GM19239 (cell line): ENCODE results near the gene USP1.
A peak's percentile ranks its signal among the peaks of the same experiment; 100 is the strongest.

Experiments
- DNase-seq: peaks from one replicate; pipeline ENCODE4 v3.0.0; 2011; ENCODE audit warnings: low spot score; ENCODE audit not compliant: insufficient read length
- FAIRE-seq: peaks from 2 replicates; lab custom pipeline; 2011; peaks lifted over from hg19 to GRCh38; lab: Jason Lieb, UNC

USP1 gene

DNA sequence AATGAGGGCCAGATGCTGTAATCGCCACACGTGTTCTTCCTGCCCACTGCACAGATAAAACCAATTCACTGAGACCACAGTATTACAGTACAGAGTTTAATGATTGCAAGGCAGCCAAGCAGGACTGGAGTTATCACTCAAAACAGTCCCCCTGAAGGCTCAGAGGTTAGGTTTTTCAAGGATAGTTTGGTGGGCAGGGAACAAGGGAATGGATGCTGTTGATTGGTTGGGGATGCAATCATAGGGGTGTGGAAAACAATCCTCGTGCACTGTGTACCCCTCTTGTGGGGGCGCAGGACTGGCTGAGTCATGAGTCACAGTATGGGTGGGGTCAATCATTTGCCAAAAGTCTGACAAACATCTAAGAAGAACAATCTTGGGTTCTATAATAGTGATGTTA is 12.4 kb upstream of the USP1 start:
- FAIRE-seq (no peak), DNase-seq (no peak)

DNA sequence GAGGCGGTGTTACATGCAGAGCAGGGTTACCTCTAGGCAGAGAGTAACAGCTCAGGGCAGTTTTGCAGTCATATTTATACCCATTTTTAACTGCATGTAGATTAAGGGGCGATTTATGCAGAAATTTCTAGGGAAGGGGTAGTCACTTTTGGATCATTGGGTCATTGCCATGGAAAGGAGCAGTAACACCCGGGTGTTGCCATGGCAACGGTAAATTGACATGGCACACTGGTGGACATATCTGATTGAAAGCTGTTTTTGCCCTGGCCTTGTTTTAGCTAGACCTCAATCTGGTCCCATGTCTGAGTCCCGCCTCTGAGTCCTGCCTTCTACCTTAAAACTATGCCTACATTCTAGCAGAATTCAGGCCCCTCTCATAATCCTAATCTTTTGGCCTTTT is 11.8 kb upstream of the USP1 start:
- FAIRE-seq (no peak), DNase-seq (no peak)

DNA sequence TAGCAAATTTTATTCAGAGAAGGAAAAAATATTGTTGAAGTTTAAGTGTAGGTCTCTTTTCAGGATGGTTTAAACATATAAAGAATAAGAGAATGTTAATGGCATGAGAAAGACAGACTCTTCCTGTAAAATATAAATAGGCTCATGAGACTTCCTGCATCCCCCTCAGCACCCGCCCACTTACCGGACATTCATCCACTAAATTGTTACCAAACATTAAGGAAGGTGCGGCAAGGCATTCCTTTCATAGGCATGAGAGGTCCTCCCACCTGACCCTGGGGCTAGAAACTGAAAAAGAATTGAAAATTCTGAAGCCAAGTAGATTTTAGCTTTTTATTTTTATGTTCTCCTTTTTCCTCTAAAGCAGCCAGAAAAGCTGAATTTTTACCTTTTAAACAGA is 10.6 kb upstream of the USP1 start:
- DNase-seq (no peak), FAIRE-seq (peak; percentile 64)

DNA sequence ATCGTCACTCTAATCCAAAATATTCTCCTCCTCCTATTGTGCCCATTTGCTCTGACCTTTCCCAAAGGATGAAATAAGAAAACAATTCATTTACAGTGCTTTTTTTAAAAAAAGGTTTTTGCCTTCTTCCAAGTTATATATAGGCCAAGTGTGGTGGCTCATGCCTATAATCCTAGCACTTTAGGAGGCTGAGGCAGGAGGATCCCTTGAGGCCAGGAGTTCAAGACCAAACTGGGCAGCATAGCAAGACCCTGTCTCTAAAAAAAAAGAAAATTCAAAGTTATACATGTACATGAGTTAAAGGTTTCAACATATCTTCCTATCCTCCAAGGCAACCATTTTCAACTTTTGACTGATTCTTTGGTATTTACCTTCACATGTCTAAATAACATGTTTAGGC is 10.1 kb upstream of the USP1 start:
- FAIRE-seq (no peak), DNase-seq (no peak)

DNA sequence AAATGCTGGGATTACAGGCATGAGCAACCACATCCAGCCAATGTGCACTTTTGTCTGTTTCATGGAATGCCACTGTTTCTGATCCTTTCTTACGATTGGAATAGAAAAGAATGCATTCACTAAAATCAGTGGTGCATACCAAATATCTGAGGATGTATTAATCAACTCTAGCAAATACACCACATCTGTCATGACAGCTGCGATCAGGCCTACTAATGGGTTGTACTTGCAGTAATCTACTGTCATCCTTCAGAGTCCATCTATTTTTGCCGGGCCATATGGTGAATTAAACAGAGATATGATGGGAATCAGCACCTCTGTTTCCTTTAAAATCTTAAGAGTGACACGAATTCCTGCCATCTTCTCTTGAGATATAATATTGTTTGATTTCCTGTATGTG is 8.5 kb upstream of the USP1 start:
- FAIRE-seq: no peak
- no peak for DNase-seq

DNA sequence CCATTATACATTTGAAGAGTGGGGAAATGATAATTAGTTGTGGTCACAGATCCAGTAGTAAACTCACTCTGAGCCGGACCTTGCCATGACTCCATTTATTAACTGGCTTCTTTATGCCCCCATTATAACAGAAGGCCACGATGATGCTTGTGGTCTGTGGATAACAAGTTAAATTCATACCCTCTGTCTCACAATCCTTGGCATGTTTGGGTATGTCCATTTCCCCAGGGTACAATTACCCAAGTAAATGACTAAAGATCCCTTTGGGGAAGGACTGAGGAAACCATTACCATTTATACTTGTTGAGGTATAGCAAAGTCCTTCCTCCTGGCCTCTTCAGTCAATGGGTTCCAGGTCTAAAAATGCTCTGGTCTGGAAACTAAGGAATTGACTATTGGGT is 7.3 kb upstream of the USP1 start:
- no peak for DNase-seq
- FAIRE-seq: no peak

DNA sequence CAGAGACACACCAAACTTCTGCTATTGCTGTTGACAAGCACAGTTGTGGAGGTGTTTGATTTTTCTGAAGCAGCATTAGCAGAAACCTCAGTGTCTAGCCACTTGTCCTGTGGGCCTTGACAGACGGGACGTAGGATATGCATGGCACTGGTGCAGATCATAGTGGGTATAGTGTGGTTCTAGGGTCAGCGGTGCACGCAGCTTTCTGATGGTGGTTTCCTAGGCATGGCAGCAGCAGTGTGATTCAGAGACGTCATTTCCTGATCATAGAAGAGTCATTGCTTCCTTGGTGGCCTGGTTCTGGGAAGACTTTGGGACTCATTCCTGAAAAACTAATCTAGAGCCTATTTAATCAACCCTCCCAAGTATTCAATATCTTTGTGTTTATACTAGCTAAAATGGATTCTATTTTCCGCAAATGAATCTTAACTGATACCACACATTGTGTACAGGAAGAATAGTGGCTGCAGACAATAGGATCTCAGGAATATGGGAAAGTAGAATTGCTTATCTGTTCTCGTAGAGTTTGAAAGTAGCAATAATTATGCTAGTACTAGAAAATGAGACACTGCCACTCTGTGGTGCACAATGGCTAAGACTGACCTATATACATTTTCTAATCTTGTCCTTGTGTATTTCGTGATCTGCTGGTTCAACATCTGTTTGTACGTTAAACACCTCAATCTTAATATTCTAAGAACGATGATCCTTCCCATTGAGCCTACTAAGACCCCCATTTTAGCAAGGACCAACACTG is 2.8 kb upstream of the USP1 start:
- FAIRE-seq: no peak

DNA sequence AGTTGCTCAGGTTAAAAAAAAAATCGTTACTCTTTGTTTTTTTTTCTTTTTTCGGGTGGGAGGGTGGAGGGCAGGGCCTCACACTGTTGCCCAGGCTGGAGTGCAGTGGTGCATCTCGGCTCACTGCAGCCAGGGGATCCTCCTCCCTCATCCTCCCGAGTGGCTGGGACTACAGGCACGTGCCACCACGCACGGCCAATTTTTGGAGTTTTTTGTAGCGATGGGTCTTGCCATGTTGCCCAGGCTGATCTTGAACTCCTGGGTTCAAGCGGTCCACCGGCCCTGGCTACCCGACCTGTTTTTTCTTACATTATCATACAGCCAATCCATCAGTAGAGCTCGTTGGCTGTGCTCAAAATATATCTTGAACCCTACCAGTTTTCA is 2.2 kb upstream of the USP1 start:
- no peak for DNase-seq
- no peak for FAIRE-seq

More for the DNA sequence above, 2.8 kb upstream of the USP1 start:
- no peak for DNase-seq

DNA sequence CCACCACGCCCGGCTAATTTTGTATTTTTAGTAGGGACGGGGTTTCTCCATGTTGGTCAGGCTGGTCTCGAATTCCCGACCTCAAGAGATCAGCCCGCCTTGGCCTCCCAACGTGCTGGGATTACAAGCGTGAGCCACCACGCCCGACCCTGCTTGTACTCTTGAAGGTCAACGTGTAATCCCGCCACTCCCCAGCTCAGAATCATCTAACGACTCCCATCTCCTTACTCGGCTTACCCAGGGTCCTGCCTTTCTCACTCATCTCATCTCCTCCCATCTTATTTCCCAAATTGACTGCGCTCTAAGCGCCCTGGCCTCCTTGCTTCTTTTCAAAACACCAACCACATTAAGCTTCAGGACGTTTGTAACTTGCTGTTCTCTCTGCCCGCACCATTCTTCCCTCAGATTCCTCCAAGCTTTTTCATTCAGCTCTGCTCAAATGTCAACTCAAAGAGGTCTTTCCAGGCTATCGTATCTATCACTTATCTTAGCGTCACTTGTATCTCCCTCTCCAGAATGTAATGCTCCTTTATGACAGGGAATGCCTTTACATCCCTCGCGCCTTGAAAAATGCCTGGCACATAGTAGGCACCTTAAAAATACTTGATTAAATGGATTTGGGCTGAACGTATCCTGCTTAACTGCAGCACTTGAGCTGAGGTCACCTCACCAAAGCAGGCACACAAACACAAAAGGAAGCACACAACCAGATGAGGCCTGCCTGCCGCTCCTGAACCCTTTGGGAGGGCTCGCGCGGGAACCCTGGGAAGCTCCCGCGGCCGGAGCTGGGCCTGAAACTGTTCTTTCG is 1.4 kb upstream of the USP1 start:
- peak; percentile 72 for FAIRE-seq
- DNase-seq: no peak

DNA sequence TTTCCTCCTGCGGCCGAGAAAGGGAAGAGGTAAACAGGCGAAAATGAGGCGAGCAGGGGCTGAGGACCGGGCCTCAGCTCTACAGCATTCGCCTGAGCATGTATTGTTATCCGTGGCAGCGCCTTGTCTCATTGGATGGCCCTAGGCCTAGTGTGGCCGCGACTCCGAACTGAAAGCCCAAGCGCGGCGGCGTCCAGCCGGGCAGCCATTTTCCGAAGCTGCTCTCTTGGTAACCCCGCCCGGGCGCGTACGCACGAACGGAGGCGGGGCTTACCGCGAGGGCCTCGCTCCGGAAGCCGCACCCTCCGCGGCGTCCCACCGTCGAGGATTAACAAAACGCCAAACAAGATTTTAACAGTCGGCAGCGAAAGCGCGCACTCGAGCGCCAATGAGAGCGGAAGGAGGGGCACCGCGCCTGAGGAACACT is 797 bp upstream of the USP1 start:
- DNase-seq (peak; percentile 56), FAIRE-seq (no peak)

DNA sequence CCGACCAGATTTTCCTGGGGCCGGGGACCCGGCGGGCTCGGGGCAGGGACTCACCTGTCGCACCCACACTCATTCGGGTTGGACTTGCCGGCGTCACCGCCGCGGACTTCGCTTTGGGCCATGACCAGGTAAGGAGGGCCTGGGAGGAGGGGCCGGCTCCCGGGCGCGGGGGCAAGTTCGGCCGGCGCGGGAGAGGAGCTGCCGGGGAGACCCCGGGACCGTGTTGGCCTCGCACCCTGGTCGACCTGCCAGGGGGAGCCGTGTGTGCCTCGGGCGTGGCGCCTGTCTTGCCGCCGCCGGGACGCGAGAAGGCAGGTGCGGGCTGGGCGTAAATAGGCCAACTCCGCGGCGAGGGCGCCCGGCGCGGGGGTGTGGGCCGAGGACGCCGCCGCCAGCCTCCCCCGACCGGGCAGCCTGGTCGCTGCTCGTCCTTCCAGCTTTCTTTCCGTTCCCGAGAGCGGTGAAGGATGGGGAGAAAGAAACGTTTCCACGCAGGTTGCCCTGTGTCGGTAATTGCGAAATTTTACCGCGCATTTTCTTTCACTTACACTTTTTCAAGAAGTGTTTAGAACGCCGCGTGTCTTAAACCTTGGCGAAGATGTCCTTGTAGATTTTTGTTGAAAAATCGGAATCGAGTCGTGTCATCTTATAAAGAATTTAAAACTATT is 558 bp downstream of the USP1 start:
- FAIRE-seq: no peak
- DNase-seq: no peak

DNA sequence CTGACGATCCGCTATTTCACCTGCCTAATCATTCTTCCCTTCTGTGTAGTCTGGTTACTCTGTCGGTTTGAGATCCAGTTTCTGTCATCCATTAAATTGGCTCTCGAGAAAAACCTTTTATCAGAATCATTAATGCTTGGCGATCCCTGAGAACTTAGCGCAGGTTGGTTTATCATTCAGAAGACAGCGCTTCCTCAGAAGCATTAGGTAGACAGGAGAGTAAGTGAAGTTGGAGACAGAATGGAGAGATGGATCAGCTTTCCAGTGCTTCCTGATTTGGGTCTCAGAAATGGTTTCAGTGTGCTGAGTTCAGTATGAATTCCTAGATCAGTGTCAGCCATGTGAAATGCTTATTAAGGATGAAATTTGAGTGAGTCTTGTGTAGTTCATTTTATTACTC is 1.3 kb downstream of the USP1 start:
- FAIRE-seq (no peak), DNase-seq (no peak)

DNA sequence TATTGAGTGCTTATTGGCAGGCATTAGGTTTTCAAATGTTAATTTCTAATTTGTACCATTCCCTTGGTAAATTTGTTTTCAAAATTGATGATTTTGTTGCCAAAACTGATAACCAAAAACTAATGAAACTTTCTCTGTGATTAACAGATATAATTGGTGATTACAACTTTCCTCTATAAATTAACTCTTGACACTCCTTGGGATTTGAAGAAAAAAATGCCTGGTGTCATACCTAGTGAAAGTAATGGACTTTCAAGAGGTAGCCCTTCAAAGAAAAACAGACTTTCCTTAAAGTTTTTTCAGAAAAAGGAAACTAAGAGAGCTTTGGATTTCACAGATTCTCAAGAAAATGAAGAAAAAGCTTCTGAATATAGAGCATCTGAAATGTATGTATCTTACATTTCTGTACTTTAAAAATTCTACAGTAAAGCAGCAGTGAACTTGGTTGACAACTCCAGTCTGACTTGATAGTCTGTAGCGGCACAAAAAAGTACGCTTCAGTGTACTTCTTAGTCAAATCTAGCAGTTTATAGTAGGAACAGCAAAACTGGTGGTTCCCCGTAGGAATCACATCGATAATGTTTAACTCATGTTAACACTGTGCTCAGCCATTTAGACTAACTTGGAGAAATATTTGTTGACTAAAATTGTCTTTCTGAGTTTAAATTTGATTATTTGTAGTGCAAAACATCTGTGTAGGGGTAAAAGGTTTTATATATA is 3.0 kb downstream of the USP1 start:
- FAIRE-seq: peak; percentile 79
- peak; percentile 14 for DNase-seq

DNA sequence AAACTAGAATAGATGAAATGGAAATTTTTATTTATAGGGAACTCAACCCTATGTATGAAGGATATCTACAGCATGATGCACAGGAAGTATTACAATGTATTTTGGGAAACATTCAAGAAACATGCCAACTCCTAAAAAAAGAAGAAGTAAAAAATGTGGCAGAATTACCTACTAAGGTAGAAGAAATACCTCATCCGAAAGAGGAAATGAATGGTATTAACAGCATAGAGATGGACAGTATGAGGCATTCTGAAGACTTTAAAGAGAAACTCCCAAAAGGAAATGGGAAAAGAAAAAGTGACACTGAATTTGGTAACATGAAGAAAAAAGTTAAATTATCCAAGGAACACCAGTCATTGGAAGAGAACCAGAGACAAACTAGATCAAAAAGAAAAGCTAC is 7.9 kb downstream of the USP1 start:
- FAIRE-seq: no peak
- no peak for DNase-seq

DNA sequence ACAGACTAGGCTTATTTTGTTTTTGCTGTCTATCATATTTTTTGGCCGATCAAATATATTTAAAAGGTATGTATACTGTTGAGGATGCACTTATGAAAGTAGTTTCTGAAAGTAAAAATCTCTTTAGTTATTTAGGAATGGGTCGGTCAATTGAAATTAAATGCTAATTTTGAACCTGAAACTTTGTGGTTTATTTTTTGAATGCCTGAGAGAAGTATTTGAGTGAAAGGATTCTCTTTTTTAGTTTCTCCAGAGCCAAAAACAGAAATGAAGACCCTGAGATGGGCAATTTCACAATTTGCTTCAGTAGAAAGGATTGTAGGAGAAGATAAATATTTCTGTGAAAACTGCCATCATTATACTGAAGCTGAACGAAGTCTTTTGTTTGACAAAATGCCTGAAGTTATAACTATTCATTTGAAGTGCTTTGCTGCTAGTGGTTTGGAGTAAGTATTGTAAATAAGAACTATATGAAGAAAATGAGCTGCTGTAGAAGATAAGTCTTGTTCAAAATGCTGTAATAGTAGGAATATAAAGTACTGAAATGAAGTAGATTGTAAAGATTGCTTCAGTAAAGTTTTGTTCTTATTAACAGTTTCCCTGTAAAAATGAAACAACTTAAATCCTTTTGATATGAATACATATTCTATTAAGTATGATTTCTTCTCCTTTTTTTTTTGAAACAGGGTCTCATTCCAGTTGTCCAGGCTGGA is 11.5 kb downstream of the USP1 start:
- FAIRE-seq: no peak
- DNase-seq: no peak

DNA sequence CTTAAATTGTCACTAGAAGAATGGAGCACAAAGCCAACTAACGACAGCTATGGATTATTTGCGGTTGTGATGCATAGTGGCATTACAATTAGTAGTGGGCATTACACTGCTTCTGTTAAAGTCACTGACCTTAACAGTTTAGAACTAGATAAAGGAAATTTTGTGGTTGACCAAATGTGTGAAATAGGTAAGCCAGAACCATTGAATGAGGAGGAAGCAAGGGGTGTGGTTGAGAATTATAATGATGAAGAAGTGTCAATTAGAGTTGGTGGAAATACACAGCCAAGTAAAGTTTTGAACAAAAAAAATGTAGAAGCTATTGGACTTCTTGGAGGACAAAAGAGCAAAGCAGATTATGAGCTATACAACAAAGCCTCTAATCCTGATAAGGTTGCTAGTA is 13.5 kb downstream of the USP1 start:
- no peak for FAIRE-seq

DNA sequence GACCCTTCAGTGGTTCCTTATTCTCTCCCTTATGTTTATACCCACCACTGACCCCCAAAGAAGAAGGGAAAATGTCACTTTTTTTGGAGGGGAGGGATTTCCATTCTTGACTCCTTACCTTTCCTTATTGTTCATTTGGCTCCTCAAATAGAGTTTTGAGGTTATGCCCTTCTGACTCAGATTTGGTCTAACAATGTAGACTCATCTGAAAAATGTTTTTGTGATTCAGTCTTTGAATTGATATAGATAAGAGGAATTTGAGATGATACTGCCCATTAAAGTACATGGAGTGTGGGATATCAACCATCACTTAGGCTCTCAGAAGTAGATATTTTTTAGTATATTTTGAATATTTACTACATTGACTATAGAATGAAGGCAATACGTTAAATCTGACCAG is 16.1 kb downstream of the USP1 start:
- FAIRE-seq (no peak), DNase-seq (no peak)

More for the DNA sequence above, 13.5 kb downstream of the USP1 start:
- no peak for DNase-seq

DNA sequence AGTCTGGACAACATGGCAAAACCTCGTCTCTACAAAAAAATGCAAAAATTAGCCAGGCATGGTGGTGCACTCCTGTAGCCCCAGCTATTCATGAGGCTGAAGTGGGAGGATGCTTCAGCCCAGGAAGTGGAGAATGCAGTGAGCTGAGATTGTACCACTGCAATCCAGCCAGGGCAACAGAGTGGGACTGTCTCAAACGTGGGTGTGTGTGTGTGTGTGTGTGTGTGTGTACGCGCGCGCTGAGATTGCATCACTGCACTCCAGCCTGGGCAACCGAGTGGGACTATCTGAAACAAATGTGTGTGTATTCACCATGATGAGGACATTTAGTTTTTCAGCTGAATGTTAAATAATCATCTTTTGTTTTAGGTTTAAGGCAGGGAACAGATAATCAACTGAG is 21.1 kb downstream of the USP1 start:
- FAIRE-seq (no peak), DNase-seq (no peak)

DNA sequence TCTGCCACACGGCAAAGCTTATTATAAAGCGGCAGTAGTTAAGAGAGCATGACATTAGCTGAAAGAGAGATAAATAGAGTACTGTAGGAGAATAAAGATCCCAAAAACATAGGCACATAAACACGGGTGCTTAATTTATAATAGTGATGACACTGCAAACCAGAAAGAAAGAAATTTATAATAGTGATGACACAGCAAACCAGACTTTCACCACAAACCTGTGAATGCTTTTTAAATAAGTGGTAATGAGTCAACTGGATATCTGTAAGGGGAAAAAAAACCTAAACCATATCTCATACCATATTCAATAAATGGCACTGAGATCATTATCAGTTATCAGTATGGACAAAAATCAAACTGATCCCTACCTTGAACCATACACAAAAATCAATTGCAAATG is 25.5 kb downstream of the USP1 start:
- no peak for FAIRE-seq
- no peak for DNase-seq

DNA sequence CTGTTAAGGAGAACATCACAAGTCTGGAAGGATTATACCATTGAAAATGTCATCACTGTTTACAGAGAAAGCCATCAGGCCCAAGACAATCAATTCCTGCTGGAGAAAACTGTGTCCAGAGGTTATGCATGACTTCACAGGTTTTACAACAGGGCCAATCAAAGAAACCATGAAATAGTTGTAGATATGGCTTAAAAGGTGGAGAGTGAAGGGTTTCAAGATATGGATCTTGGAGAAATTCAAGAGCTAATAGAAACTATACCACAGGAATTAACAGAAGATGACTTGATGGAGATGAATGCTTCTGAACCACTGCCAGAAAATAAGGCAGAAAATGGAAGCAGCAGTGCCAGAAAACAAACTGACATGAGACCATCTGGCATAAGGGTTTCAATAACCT is 30.2 kb downstream of the USP1 start:
- no peak for FAIRE-seq

More for the DNA sequence above, 30.2 kb downstream of the USP1 start:
- no peak for DNase-seq
